GM23248 (cell line): ENCODE results near the gene UMAD1.

Experiments used
- EZH2 ChIP-seq: fragments of 200-600 bp; sonication (generic); IDR thresholded peaks from 2 replicates; pipeline ENCODE4 v1.6.1; 2018; ENCODE audit warnings: antibody characterized with exemption, mild to moderate bottlenecking; ENCODE audit not compliant: insufficient read depth, poor library complexity, severe bottlenecking
- EZH2phosphoT487 ChIP-seq: fragments of 200-600 bp; sonication (generic); IDR thresholded peaks from 2 replicates; pipeline ENCODE4 v1.6.1; 2018; ENCODE audit warnings: antibody characterized with exemption, moderate library complexity, mild to moderate bottlenecking, low read depth; ENCODE audit not compliant: insufficient read depth

DNA sequence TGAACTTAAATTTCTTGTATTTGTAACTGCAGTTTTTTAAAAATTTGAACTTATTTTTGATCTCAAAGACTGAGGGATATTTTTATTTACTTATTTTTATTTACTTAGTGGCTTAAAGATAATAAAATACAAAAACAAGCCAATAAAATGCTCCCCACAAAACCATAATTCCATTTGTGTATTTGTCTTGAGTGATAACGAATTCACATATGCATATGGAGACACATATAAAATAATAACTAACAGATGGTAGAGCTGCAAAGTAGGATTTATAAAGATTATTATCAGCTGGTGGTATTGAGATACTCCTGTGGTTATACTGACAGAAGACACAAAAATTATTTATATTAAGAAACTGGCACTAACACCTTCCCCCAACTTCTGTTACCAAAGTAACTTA, 168.1 kb downstream of the UMAD1 start:
- no peak for TF ChIP-seq EZH2
- TF ChIP-seq EZH2phosphoT487 = no peak
